CD8-positive, alpha-beta memory T cell (primary cell): ENCODE results near the gene CYTIP. TPM values are rescaled to one million over a fixed set of nuclear protein-coding genes. Genes with fewer than 3 reads are reported as not detected.

Source experiments
- CTCF ChIA-PET: fragments of 350-600 bp; sonication (Branson Sonifier 250); formaldehyde crosslinking; loops from one replicate; lab custom pipeline; 2021; ENCODE audit warnings: antibody characterized with exemption; lab: Charles Lee
- POLR2A ChIA-PET: fragments of 350-600 bp; sonication (Branson Sonifier 250); formaldehyde crosslinking; loops from one replicate; lab custom pipeline; 2021; ENCODE audit warnings: antibody characterized with exemption; lab: Charles Lee
- DNase-seq, 5 donors: peaks; one replicate each; pipeline versions ENCODE4 v3.0.0 to v3.0.0-alpha.2; 2020 to 2022; ENCODE audit warnings: mixed read lengths in 1 of 5
- H3K27ac ChIP-seq: one replicate; pipeline ENCODE4 v1.7.0; 2013; ENCODE audit warnings: low read depth, mild to moderate bottlenecking, low read length, moderate library complexity
- H3K27me3 ChIP-seq: 2 replicates; pipeline ENCODE4 v1.7.0; 2013; ENCODE audit warnings: low read length, mild to moderate bottlenecking; ENCODE audit not compliant: insufficient read depth, poor library complexity, severe bottlenecking
- H3K36me3 ChIP-seq: 2 replicates; pipeline ENCODE4 v1.7.0; 2013; ENCODE audit warnings: mild to moderate bottlenecking, low read length, moderate library complexity; ENCODE audit not compliant: insufficient read depth
- H3K4me1 ChIP-seq: 2 replicates; pipeline ENCODE4 v1.7.0; 2013; ENCODE audit warnings: mild to moderate bottlenecking, low read length, moderate library complexity; ENCODE audit not compliant: insufficient read depth
- H3K4me3 ChIP-seq: 2 replicates; pipeline ENCODE4 v1.7.0; 2013; ENCODE audit warnings: mild to moderate bottlenecking, low read length
- H3K9me3 ChIP-seq: 2 replicates; pipeline ENCODE4 v1.7.0; 2013; ENCODE audit warnings: mild to moderate bottlenecking, low read length
- H3K27ac Mint-ChIP-seq, 8 donors: one replicate each; pipeline ENCODE4 v1.8.0; 2020 to 2021; ENCODE audit warnings: mixed read lengths in 8 of 8, mild to moderate bottlenecking in 6 of 8, inconsistent platforms in 3 of 8, moderate library complexity in 3 of 8
- H3K27me3 Mint-ChIP-seq, 2 donors: one replicate each; pipeline ENCODE4 v1.8.0; 2020 to 2021; ENCODE audit warnings: mixed read lengths in 2 of 2, mild to moderate bottlenecking in 1 of 2, moderate library complexity in 1 of 2
- H3K36me3 Mint-ChIP-seq, 3 donors: one replicate each; pipeline ENCODE4 v1.8.0; 2020 to 2021; ENCODE audit warnings: mixed read lengths in 3 of 3, inconsistent platforms in 1 of 3, mild to moderate bottlenecking in 1 of 3
- H3K4me1 Mint-ChIP-seq, 3 donors: one replicate each; pipeline ENCODE4 v1.8.0; 2020 to 2021; ENCODE audit warnings: mixed read lengths in 3 of 3, inconsistent platforms in 1 of 3, mild to moderate bottlenecking in 1 of 3
- H3K4me3 Mint-ChIP-seq, 7 donors: one replicate each; pipeline ENCODE4 v1.8.0; 2020 to 2021; ENCODE audit warnings: mixed read lengths in 7 of 7, mild to moderate bottlenecking in 6 of 7, moderate library complexity in 4 of 7, inconsistent platforms in 2 of 7
- H3K9me3 Mint-ChIP-seq, 5 donors: one replicate each; pipeline ENCODE4 v1.8.0; 2020 to 2022; ENCODE audit warnings: mixed read lengths in 5 of 5, mild to moderate bottlenecking in 3 of 5, moderate library complexity in 2 of 5, inconsistent platforms in 1 of 5
- polyA plus RNA-seq: library from polyadenylated mRNA; unstranded; fragments of 300-500 nt; fragmentation: Illumina TruSeq; gene quantifications from one replicate; pipeline ENCODE4 v1.2.3, GENCODE V29; 2021
- total RNA-seq, 2 experiments: library from RNA; stranded (reverse); gene quantifications; one replicate each; pipeline ENCODE4 v1.2.3, GENCODE V29; 2021

Gene CYTIP
- total and polyA plus RNA-seq, 3 experiments from 2014 or later: 144 to 202 (median 195) TPM

- no peaks in the 10 kb centered on the region for H3K27me3 ChIP-seq
- H3K4me1 Mint-ChIP-seq: peaks cover 40 to 43% (median 41%) of the 10 kb centered on the region in 3 donors
- peaks cover 17% of the 10 kb centered on the region for H3K36me3 ChIP-seq
- H3K9me3 ChIP-seq: no peaks in the 10 kb centered on the region
- H3K36me3 Mint-ChIP-seq: peaks cover 27 to 69% (median 35%) of the 10 kb centered on the region in 3 donors
- H3K4me3 ChIP-seq: peak overlapping the region; percentile 93
- no peak for DNase-seq
- ChIA-PET CTCF (interaction anchor here (1.4 to 2.5 kb wide), 8 partner anchors 9 to 115 kb away, joined by 4 to 22 read pairs (median 6); no protein-coding TSS in a partner anchor), POLR2A (interaction anchor here (1.0 to 2.5 kb wide), 9 partner anchors 8 to 111 kb away, joined by 3 to 25 read pairs (median 7); no protein-coding TSS in a partner anchor)
- H3K27ac Mint-ChIP-seq: peak overlapping the region; percentile 92 to 98 (median 94)
- no peaks in the 10 kb centered on the region for H3K9me3 Mint-ChIP-seq
- peak overlapping the region; percentile 93 to 99 (median 96) for H3K4me3 Mint-ChIP-seq
- peaks cover 24% of the 10 kb centered on the region for H3K4me1 ChIP-seq
- no peaks in the 10 kb centered on the region for H3K27me3 Mint-ChIP-seq
- peak overlapping the region; percentile 84 for H3K27ac ChIP-seq
These were observed 1.3 kb downstream of the CYTIP start for GRCh38 chr2:157442636-157443035.

GRCh38 chr2:157442191-157442590 is 1.7 kb downstream of the CYTIP start:
- Mint-ChIP-seq H3K4me3 (peak overlapping the region; percentile 93 to 99 (median 96)), H3K4me1 (peaks cover 37 to 42% (median 37%) of the 10 kb centered on the region in 3 donors), H3K36me3 (peaks cover 27 to 73% (median 35%) of the 10 kb centered on the region in 3 donors), H3K27me3 (no peaks in the 10 kb centered on the region), H3K9me3 (no peaks in the 10 kb centered on the region), H3K27ac (peak overlapping the region; percentile 92 to 98 (median 94))
- Histone ChIP-seq H3K27ac (peak overlapping the region; percentile 84), H3K4me1 (peaks cover 20% of the 10 kb centered on the region), H3K4me3 (peak overlapping the region; percentile 93), H3K36me3 (peaks cover 17% of the 10 kb centered on the region), H3K27me3 (no peaks in the 10 kb centered on the region), H3K9me3 (no peaks in the 10 kb centered on the region)
- CTCF ChIA-PET: interaction anchor here (1.6 to 4.9 kb wide), 5 partner anchors 8 to 115 kb away, joined by 4 to 27 read pairs (median 13); no protein-coding TSS in a partner anchor
- no peak for DNase-seq
- POLR2A ChIA-PET: interaction anchor here (2.4 to 2.5 kb wide), 2 partner anchors 8 to 24 kb away, joined by 16 to 25 read pairs; no protein-coding TSS in a partner anchor

- CTCF ChIA-PET: interaction anchor here (0.8 to 4.9 kb wide), 12 partner anchors 13 to 115 kb away, joined by 3 to 27 read pairs (median 4); no protein-coding TSS in a partner anchor
- POLR2A ChIA-PET: interaction anchor here (0.6 to 5.2 kb wide), 15 partner anchors 10 to 113 kb away, joined by 3 to 45 read pairs (median 5); no protein-coding TSS in a partner anchor
- H3K27ac ChIP-seq: peak overlapping the region; percentile 84
- Mint-ChIP-seq H3K36me3 (peaks cover 31 to 81% (median 35%) of the 10 kb centered on the region in 3 donors), H3K4me1 (peaks cover 32 to 43% (median 35%) of the 10 kb centered on the region in 3 donors), H3K4me3 (peak overlapping the region; percentile 93 to 99 (median 96)), H3K27ac (peak overlapping the region; percentile 92 to 98 (median 94)), H3K27me3 (no peaks in the 10 kb centered on the region), H3K9me3 (no peaks in the 10 kb centered on the region)
- peaks cover 10% of the 10 kb centered on the region for H3K4me1 ChIP-seq
- H3K27me3 ChIP-seq: no peaks in the 10 kb centered on the region
- peak overlapping the region; percentile 93 for H3K4me3 ChIP-seq
- peaks cover 17% of the 10 kb centered on the region for H3K36me3 ChIP-seq
- H3K9me3 ChIP-seq: no peaks in the 10 kb centered on the region
- DNase-seq: peak in 3 of 5 donors; percentile 68 to 79 (median 70)
These were observed 2.8 kb downstream of the CYTIP start for GRCh38 chr2:157441072-157441454.

- Mint-ChIP-seq H3K4me1 (peaks cover 32 to 44% (median 34%) of the 10 kb centered on the region in 3 donors), H3K9me3 (no peaks in the 10 kb centered on the region), H3K27ac (peak overlapping the region; percentile 92 to 98 (median 94)), H3K4me3 (peak overlapping the region; percentile 93 to 99 (median 96)), H3K36me3 (peaks cover 33 to 85% (median 35%) of the 10 kb centered on the region in 3 donors), H3K27me3 (no peaks in the 10 kb centered on the region)
- CTCF ChIA-PET: interaction anchor here (0.8 to 4.9 kb wide), 19 partner anchors 8 to 114 kb away, joined by 3 to 31 read pairs (median 5); no protein-coding TSS in a partner anchor
- Histone ChIP-seq H3K27me3 (no peaks in the 10 kb centered on the region), H3K4me1 (peaks cover 5% of the 10 kb centered on the region), H3K27ac (peak overlapping the region; percentile 84), H3K4me3 (peak overlapping the region; percentile 93), H3K9me3 (no peaks in the 10 kb centered on the region), H3K36me3 (peaks cover 17% of the 10 kb centered on the region)
- DNase-seq: no peak
- POLR2A ChIA-PET: interaction anchor here (0.6 to 5.2 kb wide), 16 partner anchors 10 to 113 kb away, joined by 3 to 45 read pairs (median 4); no protein-coding TSS in a partner anchor
These were observed 3.4 kb downstream of the CYTIP start for GRCh38 chr2:157440404-157441071.

GRCh38 chr2:157439824-157440186 is 4.1 kb downstream of the CYTIP start:
- Mint-ChIP-seq H3K4me1 (peaks cover 32 to 44% (median 35%) of the 10 kb centered on the region in 3 donors), H3K4me3 (peak overlapping the region; percentile 93 to 99 (median 96)), H3K27me3 (no peaks in the 10 kb centered on the region), H3K27ac (peak overlapping the region; percentile 92 to 98 (median 94)), H3K9me3 (no peaks in the 10 kb centered on the region), H3K36me3 (peaks cover 34 to 93% (median 35%) of the 10 kb centered on the region in 3 donors)
- H3K27ac ChIP-seq: peak overlapping the region; percentile 84
- H3K4me3 ChIP-seq: peak overlapping the region; percentile 93
- DNase-seq: no peak
- no peaks in the 10 kb centered on the region for H3K27me3 ChIP-seq
- POLR2A ChIA-PET: interaction anchor here (0.6 to 5.2 kb wide), 12 partner anchors 9 to 112 kb away, joined by 3 to 45 read pairs (median 6); no protein-coding TSS in a partner anchor
- H3K4me1 ChIP-seq: peaks cover 2% of the 10 kb centered on the region
- no peaks in the 10 kb centered on the region for H3K9me3 ChIP-seq
- CTCF ChIA-PET: interaction anchor here (0.9 to 4.9 kb wide), 14 partner anchors 8 to 458 kb away, joined by 3 to 31 read pairs (median 6); no protein-coding TSS in a partner anchor
- peaks cover 17% of the 10 kb centered on the region for H3K36me3 ChIP-seq

- H3K27ac ChIP-seq: peak overlapping the region; percentile 84
- peaks cover 0 to 2% (median 0%) of the 10 kb centered on the region in 5 donors for H3K9me3 Mint-ChIP-seq
- ChIA-PET CTCF (interaction anchor here (0.9 to 4.9 kb wide), 16 partner anchors 7 to 459 kb away, joined by 3 to 31 read pairs (median 6); no protein-coding TSS in a partner anchor), POLR2A (interaction anchor here (0.6 to 5.2 kb wide), 16 partner anchors 8 to 189 kb away, joined by 3 to 45 read pairs (median 4); partner anchors contain the start of gene ACVR1C)
- H3K36me3 Mint-ChIP-seq: peaks cover 37 to 94% (median 37%) of the 10 kb centered on the region in 3 donors
- H3K4me1 ChIP-seq: peaks cover 8% of the 10 kb centered on the region
- DNase-seq: peak in 1 of 5 donors; percentile 50
- H3K27ac Mint-ChIP-seq: peak overlapping the region; percentile 92 to 98 (median 94)
- no peaks in the 10 kb centered on the region for H3K9me3 ChIP-seq
- H3K4me3 Mint-ChIP-seq: peak overlapping the region; percentile 93 to 99 (median 96)
- peaks cover 22% of the 10 kb centered on the region for H3K36me3 ChIP-seq
- peak overlapping the region; percentile 93 for H3K4me3 ChIP-seq
- H3K27me3 ChIP-seq: no peaks in the 10 kb centered on the region
- peaks cover 32 to 44% (median 35%) of the 10 kb centered on the region in 3 donors for H3K4me1 Mint-ChIP-seq
- H3K27me3 Mint-ChIP-seq: no peaks in the 10 kb centered on the region
These were observed 4.7 kb downstream of the CYTIP start for GRCh38 chr2:157438863-157439823.
